Islet of Langerhans (tissue), 1 donor: ENCODE results near the gene YIPF2.

Experiments used
- FAIRE-seq: peaks from one replicate; lab custom pipeline; 2011; peaks lifted over from hg19 to GRCh38; lab: Jason Lieb, UNC

Gene YIPF2

DNA sequence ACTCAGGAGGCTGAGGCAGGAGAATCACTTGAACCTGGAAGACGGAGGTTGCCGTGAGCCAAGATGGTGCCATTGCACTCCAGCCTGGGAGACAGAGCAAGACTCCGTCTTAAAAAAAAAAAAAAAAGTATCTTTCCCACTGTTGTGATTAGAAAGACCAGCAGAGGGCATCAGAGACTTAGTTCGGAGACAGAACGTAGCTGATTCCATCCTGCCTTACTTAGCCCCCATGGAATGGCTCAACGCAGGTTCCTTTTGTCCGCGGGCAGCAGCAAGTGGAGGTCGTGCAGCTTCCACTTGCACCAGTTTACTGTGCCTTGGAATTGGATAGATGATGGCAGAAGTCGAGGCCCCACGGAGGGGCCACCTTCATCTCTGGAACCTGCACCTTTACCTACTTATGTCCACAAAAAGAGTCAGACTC, 8.2 kb upstream of the YIPF2 start:
- FAIRE-seq = no peak

DNA sequence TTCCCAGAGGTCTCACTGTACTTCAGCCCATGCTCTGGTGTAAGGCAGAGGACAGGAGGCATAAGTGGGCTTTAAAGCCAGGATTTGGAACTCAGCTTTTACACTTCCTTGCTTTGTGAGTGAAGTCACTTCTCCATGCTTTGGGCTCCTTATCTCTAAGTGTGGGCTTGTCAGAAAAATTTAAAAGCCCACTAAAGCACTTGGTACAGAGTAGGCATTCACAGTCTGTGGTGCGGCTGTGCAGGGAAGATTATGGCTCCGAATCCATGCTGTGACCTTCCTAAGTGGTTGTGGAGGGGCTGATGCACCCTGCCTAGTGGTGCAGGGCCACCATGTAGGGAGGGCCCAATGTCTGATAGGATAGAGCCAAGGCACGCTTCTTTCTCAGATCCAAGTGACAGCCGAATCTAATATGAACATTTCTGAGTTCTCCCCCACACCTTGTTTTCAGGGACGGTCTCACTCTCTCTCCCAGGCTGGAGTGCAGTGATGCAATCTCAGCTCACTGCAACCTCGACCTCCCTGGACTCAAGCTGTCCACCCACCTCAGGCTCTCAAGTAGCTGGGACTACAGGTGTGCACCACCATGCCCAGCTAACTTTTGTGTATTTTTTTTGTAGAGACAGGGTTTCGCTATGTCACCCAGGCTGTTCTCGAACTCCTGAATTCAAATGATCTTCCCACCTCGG, 7.1 kb upstream of the YIPF2 start:
- no peak for FAIRE-seq

DNA sequence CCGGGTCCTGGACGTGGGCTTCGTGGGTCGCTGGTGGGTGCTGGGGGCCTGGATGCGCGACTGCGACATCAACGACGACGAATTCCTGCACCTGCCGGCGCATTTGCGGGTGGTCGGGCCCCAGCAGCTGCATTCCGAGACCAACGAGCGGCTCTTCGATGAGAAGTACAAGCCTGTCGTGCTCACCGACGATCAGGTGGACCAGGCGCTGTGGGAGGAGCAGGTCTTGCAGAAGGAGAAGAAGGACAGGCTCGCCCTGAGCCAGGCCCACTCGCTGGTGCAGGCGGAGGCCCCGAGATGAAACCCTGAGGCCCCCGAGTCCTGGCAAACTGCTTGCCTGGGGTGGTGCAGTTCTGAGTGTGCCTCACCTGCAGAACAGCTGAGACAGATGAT, 959 bp upstream of the YIPF2 start:
- no peak for FAIRE-seq

DNA sequence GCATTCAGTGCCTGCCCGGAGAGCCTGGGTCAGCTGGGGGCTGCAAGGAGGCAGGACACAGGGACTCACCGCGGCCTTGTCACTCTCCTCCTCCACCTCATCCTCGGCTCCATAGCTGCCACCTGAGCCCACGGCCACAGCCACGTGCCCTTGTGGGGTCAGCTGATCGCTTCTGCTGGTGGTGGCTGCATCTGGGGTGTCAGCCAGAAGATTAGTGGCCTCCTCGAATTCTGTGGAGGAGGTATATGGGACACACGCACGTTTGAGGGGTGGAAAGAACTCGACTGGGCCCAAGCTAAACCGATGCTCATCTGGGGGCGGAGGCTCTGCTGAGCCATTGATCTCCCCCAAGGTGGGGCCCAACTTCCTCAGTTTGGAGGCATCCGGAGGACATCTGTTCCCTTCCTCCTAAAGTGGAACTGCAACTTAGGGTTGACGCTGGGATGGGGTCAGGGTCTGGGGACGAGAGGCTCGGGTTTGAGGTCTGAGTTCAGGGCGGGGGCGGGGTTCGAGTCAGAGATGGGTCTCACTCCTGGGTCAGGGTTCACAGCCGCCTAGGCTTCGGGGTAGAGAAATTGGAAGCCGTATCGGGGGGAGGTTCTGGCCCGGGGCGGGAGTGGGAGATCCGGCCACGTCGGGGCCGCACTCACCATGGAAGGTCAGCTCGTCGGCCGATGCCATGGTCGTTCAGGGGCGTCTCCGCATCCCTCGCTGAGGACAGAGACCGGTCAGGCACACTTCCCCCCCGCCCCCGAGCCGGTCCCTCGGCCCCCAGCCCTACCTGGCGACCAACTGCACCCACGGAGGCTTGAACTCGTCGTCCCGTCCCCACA, 493 bp downstream of the YIPF2 start:
- no peak for FAIRE-seq

DNA sequence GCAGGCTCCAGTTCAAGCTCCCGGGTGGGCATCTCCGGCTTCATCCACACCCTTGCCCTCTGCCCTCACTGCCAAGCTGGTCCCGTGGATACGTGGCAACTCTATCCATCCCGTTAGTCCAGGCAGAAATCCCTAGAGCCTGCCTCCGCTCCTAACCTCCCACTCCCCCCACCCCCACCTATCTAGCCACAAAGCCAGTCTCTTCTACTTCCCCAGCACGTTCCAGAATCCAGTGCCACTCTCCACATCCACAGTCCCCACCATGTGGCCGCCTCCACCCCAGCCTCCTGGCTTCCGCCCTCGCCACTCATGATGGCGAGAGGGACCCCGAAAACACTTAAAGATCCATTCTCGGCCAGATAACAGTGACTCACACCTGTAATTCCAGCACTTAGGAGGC, 3.8 kb downstream of the YIPF2 start:
- FAIRE-seq = no peak

DNA sequence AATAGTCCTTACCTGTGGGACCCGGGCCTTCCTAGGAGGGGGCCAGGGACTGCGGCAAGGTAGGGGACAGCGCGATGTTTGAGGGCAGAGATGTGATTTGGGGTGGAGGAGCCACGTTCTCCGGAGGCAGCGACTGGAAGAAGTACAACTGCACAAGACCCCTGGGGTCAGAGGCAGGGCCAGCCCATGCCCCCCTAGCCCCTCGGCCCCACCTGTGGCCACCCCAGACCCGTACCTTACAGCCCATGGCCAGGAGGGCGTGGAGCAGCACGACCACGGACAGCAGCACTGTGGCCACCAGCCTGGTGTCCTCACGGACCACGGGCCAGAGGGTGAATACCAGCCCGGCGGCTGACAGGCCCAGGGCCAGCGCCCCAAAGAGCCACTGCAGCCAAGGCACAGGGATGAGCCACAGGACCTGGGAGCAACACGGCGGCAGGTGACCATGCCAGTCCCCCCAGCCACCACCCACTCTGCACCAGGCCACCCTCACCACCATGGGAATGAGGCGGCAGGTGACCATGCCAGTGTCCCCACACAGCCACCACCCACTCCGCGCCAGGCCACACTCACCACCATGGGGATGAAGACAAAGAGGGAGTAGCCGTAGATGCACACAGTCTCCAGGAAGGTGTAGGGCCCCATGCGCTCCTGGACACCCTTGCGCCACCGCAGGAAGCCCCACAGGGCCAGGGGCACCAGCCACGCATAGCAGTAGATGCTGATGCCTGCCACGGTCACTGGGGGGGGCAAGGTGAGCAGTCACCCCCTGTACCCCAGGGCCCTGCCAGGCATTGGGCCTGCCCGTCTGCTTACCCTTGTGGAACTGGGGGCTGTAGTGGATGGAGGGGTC, 5.0 kb downstream of the YIPF2 start:
- FAIRE-seq = no peak

DNA sequence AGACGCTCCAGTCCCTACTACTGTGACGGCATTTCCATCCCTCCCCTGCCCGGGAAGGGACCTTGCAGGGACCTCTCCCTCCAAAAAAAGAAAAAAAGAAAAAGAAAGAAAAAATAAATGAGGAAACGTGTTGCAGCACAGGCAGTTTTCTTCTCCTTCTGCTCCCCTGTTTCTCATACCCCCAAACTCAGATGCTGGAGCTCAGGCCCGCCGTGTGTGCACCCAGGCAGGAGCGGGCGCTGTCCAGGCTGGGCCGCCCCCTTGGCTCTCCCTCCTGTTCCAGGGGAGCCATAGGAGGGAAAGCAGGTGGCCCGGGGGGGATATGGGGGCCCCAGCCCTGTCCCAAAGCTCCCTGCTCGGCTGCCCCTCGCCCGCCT, 5.8 kb downstream of the YIPF2 start:
- no peak for FAIRE-seq

DNA sequence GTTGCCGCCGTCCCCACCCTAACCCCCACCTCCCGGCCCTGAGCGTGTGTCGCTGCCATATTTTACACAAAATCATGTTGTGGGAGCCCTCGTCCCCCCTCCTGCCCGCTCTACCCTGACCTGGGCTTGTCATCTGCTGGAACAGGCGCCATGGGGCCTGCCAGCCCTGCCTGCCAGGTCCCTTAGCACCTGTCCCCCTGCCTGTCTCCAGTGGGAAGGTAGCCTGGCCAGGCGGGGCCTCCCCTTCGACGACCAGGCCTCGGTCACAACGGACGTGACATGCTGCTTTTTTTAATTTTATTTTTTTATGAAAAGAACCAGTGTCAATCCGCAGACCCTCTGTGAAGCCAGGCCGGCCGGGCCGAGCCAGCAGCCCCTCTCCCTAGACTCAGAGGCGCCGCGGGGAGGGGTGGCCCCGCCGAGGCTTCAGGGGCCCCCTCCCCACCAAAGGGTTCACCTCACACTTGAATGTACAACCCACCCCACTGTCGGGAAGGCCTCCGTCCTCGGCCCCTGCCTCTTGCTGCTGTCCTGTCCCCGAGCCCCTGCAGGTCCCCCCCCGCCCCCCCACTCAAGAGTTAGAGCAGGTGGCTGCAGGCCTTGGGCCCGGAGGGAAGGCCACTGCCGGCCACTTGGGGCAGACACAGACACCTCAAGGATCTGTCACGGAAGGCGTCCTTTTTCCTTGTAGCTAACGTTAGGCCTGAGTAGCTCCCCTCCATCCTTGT, 6.4 kb downstream of the YIPF2 start:
- no peak for FAIRE-seq

DNA sequence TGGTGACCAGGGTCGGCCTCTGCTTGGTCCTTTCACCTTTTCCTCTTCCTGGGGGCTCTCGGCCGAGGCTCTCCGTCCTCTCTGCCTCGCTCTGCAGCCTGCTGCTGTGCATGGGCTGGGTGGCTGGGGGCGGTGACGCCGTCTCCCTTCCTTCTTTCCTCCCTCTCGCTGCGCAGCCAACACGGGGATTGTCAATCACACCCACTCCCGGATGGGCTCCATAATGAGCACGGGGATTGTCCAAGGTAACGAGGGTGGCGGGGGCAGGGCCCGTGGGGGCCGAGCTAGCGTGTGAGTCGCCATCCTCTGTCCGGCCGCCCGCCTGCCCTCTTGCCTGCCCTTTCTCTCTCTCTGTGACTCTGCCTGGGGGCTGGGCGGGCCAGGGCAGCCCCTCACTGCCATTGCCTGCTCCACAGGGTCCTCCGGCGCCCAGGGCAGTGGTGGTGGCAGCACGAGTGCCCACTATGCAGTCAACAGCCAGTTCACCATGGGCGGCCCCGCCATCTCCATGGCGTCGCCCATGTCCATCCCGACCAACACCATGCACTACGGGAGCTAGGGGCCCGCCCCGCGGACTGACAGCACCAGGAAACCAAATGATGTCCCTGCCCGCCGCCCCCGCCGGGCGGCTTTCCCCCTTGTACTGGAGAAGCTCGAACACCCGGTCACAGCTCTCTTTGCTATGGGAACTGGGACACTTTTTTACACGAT, 7.1 kb downstream of the YIPF2 start:
- FAIRE-seq = no peak

DNA sequence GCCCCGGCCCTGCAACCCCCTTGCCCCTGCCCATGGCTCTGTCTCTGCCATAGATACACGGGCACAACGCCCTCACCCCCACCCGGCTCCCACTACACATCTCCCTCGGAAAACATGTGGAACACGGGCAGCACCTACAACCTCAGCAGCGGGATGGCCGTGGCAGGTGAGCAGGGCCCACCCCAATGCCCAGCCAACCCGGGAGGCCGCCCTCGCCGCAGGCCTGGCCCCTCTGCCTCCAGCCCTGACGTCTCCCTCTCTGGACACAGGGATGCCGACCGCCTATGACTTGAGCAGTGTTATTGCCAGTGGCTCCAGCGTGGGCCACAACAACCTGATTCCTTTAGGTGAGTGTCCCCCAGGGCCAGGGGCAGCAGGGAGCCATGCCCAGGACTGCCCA, 7.7 kb downstream of the YIPF2 start:
- FAIRE-seq = no peak

DNA sequence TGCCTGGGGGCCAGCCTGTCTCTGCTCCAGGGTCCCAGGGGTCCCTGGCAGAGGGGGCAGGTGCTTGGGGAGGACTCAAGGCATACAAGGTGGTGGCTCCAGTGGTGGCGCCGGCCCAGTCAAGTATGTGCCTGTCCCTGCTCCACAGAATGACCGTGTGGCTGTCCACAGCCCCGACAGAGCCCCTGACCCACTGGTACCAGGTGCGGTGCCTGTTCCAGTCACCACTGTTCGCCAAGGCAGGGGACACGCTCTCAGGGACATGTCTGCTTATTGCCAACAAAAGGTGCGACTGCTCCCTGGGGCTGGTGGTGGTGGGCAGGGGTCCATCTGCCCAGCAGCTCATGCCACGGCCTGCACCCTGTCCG, 8.2 kb downstream of the YIPF2 start:
- FAIRE-seq = no peak

DNA sequence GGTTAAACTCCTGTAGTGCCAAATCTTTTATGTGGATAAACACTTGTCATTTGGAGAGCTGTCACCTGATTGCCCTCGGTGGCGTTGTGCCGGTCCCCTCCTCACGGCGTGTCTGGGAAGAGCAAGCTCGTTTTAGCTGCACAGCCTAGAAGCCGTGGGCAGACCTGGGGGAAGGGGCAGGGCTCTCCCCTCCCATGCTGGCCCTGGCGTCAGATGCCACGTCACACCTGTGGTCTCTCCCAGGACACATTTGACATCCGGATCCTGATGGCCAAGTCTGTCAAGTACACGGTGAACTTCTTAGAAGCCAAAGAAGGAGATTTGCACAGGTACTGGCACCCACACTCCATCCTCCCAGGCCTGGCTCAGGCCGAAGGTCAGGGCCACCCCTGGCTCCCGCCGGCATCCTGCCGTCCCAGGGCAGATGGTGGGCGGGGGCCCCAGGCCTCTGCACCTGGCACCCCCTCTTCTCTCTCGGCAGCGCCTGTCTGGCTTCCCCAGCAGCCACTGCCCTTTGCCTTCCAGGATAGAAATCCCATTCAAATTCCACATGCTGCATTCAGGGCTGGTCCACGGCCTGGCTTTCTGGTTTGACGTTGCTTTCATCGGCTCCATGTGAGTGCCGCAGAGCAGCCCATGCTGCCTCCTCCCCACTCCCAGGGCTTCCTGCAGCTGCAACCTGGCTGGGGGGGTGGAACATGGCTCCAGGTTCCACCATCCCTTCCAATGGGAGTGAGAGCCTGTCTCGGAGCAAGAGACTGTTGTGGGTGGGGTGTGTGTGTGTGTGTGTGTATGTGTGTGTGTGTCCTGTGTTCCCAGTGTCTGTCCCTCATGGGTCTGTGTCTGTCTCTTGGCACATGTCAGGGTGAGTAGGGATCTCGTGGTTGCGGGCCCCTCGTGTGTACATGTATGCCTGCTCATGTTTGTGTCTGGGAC, 8.8 kb downstream of the YIPF2 start:
- no peak for FAIRE-seq

DNA sequence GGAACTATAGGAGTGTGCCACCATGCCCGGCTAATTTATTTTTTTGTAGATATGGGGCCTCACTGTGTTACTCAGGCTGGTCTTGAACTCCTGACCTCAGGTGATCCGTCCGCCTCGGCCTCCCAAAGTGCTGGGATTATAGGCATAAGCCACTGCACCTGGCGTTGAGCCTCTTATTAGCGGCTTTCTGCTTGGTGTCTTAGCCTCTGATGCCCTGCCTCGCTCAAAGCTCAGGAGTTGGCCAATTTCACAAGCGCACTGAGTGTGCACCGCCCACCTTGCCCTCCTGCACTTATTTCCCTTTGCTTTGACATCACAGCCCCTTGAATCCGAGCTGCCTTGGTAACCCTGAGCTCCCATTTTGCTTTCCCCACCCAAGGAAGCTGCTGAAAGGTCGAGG, 10.1 kb downstream of the YIPF2 start:
- no peak for FAIRE-seq

DNA sequence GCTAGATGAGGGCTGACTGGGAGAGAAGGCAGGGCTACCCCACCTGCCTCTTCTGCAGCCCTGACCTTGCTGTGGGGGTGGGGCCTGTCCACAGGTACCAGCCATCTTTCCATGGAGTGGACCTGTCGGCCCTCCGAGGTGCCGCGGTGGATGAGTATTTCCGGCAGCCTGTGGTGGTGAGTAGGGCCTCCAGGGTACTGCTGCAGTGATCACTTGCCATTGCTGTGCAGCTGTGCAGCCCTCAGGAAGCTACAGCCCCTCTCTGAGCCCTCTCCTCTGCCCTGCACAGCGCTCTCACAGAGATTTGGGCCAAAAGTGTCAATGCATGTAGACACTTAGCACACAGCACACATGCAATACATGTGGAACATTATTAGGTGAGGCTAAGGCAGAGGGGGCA, 11.8 kb downstream of the YIPF2 start:
- no peak for FAIRE-seq

DNA sequence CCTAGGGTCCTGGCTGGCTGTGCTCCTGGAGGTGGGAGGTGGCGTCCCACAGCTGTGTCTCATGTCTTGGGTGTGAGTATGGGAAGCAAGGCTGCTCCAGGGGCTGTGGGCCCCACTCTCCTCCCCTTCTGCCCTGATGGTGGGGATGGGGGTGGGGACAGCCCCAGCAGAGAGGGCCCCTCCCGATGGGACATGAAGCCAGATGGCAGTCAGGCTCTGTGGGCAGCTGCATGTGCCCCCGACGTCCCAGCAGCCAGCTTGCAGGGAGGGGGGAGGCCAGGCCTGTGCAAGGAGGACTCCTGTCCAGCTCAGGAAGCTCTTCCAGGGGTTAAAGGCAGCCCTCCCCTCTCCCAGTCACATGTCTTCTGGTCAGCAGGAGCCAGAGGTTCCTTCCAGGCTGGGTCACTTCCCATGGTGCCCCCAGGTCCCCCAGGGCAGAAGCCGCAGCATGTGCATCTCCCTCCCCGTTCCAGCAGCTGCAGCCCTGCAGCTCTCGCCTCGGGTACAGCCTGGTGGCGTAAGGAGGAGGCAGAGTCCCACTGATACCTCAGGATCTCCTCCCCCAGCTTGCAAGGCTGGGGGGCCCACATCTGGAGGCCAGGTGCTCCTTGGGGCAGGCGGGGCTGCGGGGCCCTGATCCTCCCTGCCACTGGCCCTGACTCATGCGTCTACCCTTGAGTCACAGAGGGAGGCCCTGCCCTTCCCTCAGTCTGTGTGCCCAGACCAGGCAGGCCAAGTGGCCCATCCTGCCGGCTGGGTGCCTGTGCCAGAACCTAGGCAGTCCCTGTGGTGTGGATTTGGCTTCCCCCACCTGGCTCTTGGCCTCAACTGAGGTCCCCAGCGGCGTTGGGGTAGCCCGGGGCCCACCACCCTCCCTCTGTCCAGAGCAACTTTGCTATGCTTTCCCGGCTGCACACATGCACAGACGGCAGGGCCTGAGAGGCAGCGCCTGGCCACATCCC, 13.0 kb downstream of the YIPF2 start:
- FAIRE-seq = no peak

DNA sequence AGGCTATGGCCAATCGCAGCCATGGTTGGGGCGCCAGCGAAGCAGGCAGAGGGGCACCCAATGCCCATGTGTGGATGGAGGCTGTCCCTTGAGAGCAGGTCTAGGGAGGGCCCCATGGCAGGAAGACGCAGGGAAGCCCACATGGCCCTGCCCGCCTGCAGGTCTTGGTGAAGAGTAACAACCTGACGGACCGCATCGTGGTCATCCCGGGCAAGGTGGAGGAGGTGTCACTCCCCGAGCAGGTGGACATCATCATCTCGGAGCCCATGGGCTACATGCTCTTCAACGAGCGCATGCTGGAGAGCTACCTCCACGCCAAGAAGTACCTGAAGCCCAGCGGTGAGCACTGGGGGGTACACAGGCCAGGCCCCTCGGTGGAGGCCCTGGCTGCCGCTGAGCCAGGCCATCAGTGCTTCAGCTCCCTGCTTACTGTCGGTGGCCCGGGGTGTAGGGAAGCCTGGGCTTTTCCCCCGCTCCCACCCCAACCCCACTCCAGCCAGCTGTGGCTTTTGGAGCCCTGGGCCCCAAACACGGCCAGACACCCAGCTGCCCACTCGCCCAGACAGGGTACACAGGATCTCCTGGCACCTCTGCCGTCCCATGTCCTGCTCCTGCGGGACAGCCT, 14.6 kb downstream of the YIPF2 start:
- FAIRE-seq = no peak

DNA sequence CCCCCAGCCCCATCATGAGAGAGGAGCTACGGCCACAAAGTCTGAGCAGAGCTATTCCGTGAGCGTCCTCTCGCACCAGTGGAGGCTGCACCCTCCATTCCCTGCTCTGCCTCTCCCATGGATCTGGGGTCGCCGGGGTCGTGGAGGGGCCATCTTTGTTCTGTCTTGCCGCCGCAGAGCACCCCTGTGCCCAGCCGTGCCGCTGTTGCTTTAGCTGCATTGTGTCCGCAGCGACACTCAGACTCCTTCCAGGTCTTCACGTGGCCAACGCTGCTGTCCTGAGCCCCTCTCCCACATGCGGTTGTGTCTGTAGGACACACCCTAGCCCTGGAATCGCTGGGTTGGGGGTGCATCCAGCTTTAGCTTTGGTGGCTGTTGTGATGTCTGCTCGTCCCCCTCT, 15.8 kb downstream of the YIPF2 start:
- no peak for FAIRE-seq

DNA sequence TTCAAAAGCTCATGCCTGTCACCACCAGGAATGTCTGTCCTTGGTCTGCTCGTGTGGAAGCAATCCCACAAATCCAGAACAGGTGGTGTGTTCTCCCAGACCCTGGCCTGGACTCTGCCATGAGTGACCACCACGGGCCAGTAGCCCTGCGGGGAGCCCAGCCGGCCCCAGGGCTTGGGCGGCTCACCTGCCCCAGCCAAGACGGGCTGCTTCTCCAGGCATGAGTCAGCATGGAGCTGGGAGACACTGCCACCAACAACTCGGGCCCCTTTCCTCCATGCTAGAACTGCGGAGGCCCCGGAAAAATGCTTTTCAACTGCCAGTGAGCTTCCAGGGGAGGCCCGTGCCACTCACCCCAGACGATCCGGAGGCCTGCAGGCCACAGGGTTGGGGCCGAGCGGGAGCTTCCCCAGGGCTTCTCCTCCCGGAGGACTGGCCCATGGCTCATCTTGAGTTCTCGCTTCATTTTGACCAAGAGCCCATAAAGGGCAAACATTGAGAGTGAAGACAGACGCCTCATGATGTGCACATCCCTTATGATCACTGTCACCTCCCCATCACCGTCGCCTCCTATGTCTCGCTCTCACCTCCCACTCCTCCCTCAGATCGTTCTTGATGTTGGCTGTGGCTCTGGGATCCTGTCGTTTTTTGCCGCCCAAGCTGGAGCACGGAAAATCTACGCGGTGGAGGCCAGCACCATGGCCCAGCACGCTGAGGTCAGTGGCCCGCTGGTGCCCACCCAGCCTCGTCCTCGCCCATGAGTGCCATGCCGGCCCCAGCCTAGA, 16.7 kb downstream of the YIPF2 start:
- FAIRE-seq = no peak
